CD4-positive, alpha-beta T cell treated with Interleukin-1 beta for 1 hour (primary cell): Measurements from ENCODE around the gene SLC24A4.

ENCODE experiments used
- DNase-seq, 2 donors: peaks; one replicate each; pipeline ENCODE4 v3.0.0-alpha.2; 2020 to 2022

The SLC24A4 gene

DNA sequence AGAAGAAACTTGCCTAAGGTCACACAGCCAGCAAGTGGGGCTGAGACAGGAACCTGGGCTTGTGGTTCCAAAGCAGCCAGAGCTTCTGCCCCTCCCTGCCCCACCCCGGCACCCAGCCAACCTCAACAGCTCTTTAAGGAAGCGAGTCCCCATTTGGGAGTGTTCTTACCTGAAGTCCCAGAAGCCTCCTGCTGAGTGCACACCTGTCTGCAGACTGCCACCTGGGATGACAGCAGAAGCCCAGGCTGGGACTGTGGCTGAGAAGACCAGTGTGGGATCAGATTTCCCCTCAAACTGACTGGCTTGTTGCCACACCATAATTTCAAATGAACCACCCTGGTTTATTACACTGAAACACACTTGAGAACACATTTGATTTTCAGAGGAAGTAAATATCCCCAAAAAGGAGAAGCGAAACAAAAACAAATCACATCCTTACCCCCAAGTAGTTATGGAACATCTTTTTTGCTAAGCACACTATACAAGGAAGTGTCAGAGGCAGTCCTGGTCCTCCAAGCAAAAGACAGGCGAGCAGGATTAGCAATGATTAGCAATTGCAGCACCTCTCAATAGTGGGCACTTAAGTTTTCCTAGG lies 184.3 kb downstream of the SLC24A4 start:
- DNase-seq: peak in 1 of 2 donors; percentile 48

DNA sequence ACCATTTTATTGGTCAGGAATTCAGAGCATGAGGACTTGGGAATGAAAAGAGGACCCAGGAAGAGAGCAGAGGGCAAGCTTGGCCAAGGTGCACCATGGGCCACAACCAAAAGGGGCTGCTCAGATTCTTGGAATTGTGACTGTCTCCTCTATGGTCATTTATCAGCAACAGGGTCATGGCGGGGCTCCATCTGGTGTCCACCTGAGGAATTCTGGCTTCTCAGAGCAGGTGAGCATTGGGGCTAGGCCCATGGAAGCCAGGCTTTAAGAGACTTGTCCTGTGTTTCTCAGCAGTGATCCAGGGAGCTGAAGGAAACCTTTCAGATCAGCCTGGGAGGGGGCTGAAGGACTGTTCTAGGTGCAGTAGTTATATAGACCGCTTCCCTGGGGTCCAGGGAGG lies 188.0 kb downstream of the SLC24A4 start:
- no peak for DNase-seq

DNA sequence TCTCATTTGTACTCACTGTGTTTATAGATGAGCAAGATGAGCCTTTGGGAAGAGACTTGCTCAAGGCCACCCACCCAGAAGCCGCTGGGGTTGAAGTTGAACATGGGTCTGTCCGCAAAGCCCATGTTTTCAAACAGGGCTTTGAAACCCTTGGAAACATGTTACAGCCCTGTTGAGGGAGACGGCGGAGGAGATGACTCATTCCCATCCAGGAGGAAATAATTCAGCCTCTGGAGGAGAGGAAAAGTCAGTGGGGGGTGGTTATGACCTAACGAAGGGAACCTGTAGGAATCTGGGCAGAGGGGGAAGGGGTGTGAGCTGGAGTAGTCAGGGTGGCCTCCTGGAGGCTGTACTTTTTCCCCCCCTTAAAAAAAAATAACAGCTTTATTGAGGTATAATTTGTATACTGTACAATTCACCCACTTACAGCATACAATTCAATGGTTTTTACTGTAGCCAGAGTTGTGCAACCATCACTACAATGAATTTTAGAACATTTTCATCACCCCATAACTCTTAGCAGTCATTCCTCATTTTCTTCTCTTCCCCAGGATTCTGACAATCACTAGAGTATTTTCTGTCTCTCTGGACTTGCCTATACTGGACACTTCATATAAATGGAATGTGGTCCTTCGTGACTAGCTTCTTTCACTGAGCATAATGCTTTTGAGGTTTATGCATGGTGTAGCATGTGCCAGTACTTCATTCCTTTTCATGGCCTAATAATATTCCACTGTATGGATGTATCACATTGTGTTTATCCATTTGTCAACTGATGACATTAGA lies 188.7 kb downstream of the SLC24A4 start:
- no peak for DNase-seq

DNA sequence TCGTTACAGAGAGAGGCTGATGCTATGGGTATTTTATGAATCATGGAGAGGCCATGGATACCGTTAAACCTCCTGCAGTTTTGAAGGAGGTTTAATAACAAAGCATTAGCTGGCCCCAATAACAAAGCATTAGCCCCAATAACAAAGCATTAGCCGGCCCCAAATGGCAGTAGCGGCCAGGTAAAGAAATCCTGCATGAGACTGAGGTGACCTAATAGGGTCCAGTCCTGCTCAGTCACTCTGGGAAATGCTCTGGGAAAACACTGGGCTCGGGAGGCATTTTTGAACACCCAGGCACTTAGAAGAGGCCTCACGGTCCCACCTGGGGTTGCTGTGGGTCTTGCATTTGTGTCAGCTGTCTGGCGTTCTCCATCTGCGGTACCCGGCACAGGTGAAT lies 189.8 kb downstream of the SLC24A4 start:
- DNase-seq: no peak

DNA sequence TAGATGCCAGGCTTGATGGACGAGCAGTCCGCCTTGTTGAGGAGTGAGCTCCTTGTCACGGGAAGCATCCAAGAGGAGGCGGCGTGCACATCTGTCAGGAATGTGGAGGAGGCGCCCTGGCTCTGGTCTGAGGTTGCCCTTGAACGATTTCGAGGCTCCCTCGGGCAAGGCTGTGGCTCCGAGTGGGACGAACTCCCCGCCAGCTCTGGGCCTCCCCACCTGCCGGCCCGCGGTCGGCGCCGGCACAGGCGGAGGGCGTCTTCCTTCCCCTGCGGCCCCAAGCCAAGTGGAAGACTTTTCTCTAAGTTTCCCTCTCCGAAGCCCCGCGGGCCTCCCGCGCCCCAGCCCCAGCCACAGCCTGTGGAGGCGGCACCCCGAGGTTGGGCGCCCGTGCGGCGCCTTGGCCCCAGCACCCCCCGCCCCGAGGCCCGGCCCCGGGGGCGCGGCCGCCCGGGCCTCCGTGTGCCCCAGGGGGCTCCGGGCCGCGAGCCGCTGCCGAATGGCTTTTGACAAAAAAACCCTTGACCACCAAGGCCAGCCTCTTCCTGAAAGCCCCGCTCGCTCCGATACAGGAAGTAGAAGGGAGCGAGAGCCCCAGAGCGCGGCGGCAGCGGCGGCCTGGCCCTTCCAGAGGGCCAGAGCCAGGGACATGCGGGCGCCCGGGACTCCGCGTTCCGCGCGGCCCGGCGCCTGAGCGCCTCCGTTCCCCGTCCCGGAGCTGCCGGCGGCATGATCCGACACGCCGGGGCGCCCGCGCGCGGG lies 190.4 kb downstream of the SLC24A4 start, which contains the start of gene RIN3:
Gene RIN3 (plus strand): TSS at position 578 of the 762 bp plus-strand sequence. CDS start 152 bp downstream, at position 730.
- peak; percentile 42 to 59 for DNase-seq

DNA sequence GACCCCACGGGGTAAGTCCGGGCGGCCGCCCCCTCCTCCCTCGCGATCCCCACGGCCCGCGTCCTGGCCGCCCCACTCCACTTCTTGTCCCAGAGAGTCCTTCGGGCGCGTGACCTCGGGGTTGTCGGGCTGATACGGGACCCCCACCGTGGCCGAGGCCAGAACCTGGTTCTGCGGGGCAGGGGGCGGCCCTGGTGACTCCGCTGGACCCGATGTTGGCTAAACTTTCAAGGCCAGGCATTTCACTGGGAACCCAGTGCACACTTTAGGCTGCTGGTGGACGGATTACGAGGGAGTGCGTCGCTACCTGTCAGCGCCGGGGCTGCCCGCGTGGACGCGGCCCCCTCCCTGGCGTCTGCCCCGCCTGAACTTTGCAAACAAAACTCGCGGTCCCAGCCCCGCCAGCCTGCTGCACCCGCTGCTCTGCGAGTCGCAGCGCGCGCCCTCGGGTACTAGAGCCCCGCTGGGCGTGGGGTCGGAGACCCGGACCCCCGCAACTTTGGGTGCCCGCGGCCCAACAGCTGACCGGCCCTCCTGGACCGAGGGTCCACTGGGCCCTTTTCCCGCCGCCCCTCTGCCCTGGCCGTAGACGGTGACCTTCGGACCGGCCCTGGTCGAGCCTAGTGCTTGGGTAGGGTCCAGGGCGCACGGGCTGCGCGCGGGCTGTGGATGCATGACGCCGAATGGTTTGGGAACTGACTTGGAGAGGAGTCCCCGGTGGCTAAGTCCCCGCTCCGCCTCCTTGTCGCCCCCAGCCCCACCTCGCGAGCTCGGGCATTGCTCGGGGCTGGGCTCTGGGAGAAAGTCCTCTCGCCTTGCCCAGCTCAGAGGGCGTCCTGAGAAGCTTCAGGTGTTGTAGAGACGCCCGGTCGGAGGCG lies 191.2 kb downstream of the SLC24A4 start:
- DNase-seq: peak in 1 of 2 donors; percentile 23

DNA sequence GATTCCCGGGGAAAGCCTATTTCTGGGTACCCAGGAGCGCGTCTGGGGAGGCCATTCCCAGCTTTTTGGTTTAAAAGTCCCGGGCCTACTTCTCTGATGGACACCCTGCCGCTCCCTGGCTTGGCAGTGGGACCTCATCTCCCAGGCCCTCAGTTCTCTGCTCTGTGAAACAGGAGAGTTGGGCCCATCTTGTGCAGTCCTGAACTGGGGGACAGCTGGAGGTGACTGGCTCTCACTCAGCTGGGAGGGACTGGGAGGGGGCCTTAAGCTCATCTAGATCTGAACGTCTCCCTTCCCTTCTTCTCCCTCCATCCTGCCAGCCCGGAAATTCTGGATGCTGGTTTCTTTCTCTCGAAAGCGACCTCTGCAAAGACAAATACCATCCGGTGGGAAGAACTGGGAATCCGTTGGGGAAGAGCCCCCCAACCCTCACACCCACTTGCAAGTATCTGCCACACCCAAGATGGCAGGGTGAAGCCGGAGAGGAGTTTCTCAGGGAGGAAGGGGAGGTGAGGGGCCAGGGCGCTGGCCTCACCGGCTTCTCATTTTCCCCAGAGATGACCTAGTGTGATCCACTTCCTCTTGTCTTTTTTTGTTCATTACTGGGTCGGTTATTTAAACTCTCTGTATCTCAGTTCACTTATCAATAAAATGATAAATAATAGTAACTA lies 192.0 kb downstream of the SLC24A4 start:
- no peak for DNase-seq

DNA sequence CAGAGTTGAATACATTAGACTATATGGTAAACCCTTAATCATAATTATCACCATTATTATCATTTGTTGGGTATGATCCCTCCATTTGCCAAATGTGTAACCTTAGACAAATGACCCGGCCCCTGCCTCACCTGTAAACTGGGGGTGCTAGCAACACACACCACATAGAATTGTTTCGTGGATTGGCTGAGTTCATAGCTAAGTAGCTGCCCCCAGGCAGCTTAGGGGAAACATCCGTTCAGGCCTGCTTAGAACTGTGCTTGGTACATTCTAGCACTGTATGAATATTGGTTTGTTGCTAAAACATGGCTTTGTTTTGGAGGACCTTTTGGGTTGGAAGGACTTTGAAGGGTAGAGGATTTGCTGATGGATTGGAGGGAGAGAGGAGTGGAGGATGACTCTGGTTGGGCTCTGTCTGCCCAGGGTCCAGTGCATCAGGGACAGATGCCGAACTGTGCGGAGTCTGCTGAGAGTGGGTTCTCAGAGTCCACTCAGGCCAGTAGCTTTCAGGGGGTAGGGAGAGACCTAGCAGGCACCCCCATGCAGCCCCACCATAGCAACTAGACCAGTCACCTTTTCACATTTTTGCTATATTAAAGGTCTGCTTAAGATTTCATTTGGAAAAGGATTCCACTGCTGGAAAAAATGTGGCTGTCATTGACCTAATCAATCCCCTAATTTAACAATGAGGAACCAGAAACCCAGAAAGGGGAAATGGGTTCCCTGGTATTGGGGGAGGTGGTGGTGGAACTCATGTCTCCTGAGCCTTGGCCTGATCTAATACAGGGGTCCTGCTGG lies 192.8 kb downstream of the SLC24A4 start:
- no peak for DNase-seq

DNA sequence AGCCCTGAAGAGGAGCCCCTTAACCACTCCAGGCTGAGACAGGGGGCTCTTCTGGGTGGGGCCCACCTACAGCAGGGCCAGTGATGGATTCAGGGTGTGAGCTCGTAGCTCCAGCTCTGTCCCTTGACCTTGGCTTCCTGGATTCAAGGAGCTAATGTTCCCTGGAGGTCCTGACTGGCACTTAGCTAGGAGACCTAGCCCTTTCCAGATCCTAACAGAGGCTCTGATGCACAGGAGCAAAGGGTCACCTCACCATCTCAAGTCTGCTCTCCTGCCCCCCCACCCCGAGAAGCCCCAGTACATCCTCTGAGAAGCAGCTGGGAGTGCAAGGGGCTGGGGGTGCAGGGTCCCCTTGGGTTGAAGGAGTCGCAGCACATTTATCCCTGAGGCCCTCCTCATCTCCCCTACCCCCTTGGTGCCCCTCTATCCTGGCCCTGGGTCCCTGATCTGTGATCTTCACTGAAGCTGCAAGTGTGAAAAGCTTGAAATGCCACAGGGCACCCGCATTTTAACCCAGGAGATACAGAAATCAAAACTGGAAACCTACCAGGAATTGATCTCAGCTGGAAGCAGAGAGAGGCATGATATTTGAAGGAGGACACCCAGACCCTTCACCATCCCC lies 193.5 kb downstream of the SLC24A4 start:
- no peak for DNase-seq

DNA sequence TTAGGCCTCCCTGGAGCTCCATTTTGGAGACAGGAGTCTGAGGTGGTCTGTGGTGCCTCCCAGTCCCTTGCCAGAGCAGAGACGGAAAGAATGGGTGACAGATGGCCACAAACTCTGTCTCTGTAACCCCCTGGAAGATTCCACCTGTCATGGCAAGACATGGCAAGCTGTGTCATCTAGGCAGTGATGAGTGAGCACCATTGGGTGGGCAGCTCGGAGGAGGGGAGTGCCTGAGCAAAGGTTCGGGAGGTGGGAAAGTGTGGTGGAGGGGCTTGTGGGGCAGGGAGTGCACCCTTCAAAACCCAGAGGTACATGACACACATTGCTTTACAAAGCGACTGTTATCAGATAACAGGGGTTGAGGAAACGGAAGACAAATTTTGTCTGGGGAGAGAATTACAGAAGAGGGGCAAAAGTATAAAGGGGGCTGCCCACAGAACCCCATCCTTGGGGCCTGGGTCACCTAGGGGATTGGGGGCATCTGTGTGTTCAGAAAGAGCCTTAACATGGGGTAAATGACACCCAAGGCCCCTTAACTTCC lies 194.1 kb downstream of the SLC24A4 start:
- DNase-seq: no peak

DNA sequence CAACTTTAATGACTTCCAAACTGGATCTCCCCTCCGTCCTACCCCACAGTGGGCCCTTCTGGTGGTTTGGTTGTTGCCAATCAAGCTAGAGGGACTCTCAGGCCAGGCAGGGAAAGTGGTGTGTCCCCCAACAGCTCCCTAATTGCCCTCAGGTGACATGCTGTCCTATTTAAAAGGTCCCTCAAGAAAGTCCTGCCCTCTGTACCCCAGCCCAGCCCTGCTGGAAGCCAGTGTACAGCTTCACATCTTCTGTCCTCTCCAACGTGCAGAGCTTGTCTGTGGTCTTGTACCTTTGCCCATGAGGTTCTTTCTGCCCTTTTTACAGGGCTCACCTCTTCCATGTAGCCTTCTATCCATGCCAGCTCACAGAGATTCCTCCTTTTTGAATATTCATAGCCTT lies 194.8 kb downstream of the SLC24A4 start:
- no peak for DNase-seq

DNA sequence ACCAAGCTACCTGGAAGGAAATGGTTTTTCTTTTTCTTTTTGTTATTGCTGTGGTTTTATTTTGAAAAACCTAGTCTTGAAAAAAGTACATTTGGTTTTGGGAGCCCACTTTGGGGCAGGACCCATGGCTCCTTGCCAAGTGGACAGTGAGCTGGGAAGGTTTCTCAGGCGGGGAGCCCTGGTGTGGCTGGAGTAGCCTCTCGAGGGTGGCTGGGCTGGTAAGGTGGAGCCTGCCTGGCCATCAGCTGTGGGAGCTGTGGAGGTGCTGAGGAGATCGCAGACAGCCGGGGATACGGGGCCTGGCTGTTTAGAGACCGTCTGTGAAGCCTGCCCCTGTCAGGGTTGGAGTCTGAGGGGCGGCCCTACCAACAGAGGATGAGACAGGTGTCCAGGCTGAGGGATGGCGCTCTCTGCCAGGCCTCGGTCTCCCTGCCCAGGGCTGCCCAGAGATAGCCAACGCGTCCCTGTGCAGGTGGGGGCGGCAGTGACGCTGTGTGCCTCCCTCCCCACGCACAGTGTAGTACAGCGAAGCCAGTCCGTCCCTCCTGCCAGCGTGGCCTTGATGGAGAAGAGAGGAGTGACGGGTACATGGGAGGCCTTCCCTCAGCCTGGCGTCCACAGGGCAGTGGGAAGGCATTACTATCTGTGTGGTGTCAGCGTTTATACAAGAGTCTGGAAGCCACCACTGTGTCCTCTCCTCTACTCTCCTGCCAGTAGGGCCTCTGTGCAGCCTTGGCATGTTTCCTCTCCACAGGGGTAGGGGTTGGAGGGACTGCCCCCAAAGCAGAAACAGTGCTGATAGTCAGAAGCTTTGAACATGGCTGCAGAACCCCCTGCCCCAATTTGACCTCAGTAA lies 196.5 kb downstream of the SLC24A4 start:
- no peak for DNase-seq

DNA sequence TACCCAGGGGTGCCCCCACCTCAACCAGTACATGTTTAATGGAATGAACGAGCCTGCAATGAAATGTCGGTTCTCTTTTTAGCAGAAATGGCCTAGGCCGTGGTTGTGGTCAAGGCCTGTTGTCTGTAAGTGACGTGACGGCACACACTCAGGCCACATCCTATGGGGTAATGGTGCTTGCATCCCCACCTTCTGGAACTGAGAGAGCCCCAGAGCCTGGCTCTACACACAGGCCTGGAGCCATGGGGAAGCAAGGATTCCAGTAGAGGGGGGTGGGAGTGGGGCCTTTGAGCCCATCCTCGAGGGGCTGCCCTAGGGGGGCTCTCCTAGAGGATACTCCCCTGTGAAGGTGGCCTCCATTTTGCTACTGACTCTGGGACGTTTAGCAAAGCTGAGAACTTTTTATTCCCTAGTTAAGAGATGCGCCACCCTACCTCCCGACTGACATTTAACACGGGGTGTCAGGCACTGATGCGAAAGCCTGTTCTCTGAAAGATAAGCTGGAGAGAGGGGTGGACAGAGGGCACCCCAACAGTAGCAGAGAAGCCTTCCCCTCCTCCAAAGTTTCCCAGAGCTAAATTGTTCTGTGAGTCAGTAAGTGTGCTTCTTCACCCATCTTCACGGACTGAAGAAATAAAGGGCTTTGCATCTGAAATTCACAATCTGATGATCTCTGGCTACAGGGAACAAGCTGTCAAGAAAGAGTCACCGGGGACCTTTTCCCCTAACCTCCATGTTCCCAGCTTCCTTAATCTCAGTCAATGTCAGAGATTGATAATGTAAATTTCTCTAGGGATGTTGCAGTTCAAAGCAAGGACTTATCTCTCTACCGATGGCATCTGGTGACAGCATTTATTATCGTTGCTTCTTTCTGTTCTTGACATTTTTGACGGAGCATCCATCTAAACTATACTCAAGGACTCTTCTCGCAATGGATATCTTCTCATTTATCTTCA lies 197.4 kb downstream of the SLC24A4 start:
- DNase-seq: peak in 1 of 2 donors; percentile 54

DNA sequence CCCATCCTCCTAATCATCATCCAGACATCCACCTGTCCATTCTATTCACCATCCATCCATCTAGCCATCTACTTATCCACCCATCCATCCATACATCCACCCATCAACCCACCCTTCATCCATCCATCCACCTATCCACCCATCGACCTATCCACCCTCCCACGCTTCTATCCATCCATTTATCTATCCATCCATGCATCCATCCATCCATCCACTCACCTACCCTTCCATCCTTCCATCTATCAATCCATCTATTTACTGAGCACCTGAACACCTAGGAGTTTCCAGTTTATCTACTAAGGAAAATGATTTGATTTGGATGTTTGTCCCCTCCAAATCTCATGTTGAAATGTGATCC lies 198.1 kb downstream of the SLC24A4 start:
- no peak for DNase-seq

DNA sequence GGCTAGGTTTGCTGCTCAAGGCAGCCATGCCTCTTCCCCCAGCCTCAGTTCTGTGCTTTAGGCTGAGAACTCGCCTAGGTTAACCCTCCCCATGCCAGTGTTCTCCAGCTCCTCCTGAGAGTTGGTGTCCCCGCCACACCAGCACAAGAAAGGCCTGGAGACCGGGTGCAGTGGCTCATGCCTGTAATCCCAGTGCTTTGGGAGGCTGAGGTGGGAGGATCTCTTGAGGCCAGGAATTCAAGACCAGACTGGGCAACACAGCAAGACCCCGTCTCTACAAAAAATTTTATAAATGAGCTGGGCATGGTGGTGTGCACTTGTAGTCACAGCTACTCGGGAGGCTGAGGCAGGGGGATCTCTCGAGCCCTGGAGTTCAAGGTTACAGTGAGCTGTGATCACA lies 200.8 kb downstream of the SLC24A4 start:
- DNase-seq: no peak

DNA sequence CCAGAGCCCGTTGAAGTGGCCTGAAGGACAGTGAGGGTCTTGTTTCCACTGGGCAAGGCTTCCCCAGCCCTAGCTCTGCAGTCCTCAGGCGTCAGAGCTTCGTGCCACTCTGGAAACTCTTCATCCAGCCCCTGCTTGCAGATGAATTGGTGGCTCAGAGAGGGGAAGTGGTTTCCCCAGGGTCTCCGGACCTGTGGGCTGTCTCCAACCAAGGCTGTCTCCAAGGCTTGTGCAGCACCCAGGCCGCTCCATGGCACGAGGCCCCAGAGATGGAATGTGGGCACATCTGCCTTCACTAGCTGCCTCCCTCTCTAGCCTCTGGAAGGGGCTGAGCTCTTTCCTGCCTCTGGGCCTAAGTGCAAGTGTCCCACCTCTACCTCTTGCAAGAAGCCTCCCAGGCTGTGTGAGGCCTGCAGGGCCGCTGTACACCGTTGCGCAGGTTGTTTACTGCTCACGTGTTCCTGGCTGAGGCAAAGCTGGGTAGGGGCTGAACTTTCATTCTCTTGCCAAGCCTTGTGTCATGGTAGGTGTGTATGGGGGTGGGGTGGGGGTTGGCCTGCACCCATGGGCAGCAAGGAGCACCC lies 201.7 kb downstream of the SLC24A4 start:
- no peak for DNase-seq

DNA sequence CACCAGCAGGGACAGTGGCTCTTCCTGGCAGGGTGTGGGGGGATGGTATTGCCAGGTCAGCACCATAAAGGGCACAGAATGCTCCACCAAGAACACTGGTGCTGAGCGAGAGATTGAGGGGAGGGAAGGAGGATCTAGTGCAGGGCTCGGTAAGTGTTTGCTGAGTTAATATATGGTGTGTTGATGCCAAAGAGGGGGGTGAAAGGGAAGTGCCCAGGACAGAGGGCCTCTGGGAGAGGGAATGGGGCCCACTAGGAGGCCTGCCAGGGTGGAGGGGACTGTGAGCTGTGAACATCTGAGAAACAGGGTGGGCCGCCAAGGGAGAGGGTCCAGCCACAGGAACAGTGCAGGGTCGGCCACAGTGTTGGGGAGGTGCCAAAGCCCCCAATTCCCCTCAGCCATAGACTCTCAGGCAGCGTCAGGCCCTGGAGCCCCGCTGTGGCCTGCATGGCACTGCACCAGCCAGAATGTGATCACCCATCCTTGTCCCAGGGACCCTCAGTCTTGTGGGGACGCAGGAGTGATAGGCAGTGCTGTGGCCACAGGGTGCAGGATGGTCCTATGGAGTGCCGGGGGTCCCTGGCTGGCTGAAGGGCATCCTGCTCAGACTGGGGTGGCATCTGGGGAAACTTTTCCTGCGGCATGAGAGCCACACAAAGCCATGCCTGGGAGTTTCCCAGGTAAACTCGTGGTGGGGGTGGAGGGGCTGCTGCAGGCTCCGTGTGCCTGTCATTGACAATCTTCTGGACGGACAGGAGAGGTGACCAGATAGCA lies 202.5 kb downstream of the SLC24A4 start:
- DNase-seq: no peak
